ENCODE data around the gene CEND1.

DNA sequence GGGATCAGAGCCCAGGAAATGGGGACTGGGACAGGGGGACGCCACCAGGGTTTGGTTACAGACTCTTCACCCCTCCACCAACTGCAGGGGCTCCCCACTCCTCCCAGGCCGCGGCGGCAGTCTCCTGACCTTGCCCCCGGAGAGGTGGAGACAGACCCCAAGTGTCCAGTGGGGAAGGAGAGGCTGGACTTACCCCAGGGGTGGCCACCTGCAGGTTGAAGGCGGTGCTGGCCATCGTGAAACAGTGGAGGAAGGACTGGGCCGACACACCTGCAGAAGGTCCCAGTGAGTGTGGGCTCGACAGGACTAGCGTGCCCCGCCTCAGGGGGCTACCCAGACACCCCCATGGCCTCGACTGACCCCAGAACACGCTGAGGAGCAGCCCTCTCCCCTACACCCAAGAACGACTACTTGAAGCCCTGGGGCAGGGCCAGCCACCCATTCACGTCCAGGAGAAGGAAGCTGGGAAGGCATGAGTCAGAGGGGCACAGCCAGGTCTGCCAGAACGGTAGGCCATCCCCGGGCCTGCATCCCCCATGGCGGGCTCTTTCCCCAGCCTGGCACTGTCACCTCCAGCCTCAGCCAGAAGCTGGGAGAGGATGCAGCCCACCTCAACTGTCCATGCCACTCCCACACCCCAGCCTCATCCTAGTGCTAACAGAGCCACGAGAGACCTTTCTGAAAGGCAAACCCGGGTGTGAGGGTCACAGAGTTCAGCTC, 14.9 kb downstream of the CEND1 start:
- TF ChIP-seq, protein P1, sequence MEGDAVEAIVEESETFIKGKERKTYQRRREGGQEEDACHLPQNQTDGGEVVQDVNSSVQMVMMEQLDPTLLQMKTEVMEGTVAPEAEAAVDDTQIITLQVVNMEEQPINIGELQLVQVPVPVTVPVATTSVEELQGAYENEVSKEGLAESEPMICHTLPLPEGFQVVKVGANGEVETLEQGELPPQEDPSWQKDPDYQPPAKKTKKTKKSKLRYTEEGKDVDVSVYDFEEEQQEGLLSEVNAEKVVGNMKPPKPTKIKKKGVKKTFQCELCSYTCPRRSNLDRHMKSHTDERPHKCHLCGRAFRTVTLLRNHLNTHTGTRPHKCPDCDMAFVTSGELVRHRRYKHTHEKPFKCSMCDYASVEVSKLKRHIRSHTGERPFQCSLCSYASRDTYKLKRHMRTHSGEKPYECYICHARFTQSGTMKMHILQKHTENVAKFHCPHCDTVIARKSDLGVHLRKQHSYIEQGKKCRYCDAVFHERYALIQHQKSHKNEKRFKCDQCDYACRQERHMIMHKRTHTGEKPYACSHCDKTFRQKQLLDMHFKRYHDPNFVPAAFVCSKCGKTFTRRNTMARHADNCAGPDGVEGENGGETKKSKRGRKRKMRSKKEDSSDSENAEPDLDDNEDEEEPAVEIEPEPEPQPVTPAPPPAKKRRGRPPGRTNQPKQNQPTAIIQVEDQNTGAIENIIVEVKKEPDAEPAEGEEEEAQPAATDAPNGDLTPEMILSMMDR (IDR thresholded peaks at IDR 0.05): no peak
- TF ChIP-seq POLR2A (IDR thresholded peaks at IDR 0.05): no peak

Data from gastroesophageal sphincter (tissue), 3 donors.